Hepatocyte (in vitro differentiated cells): Measurements from ENCODE around the gene TP63.

Source experiments
- CTCF ChIP-seq: fragments of 200-600 bp; sonication (generic); IDR thresholded peaks from 2 replicates; pipeline ENCODE4 v1.5.1; 2016; ENCODE audit warnings: antibody characterized with exemption, mild to moderate bottlenecking; ENCODE audit not compliant: poor library complexity
- EZH2 ChIP-seq: fragments of 200-600 bp; sonication (generic); IDR thresholded peaks from 2 replicates; pipeline ENCODE4 v1.6.1; 2016; ENCODE audit warnings: antibody characterized with exemption, mild to moderate bottlenecking, borderline replicate concordance
- EZH2phosphoT487 ChIP-seq: fragments of 200-600 bp; sonication (generic); IDR thresholded peaks from one replicate; pipeline ENCODE4 v1.6.1; 2018; ENCODE audit warnings: antibody characterized with exemption, mild to moderate bottlenecking, low read depth, moderate library complexity; ENCODE audit not compliant: unreplicated experiment, severe bottlenecking

- TF ChIP-seq CTCF (no peak), EZH2 (no peak), EZH2phosphoT487 (no peak)
These were observed 231.3 kb downstream of the TP63 start for GRCh38 chr3:189862385-189862998.
